Measurements from ENCODE around the gene TOMM6.

Gene TOMM6

DNA sequence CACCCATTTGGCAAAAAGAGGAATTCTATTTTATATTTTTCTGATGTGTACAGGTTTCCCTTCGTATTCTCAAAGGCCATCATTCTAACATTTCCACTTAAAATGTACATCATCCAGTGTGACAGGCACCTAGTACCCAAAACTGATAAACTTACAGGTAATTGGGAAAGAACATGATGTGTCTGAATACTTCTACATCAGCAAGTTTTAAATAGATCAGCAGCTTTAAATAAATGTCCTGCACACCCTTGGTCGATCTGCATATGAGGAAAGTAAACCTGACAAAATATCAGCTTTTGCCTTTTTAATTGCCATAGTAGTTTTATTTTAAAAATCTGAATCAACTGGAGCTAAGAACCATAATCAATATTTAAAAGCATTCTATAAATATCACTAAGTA is 26.5 kb downstream of the TOMM6 start:
- FAIRE-seq = peak; percentile 6
- no peak for TF ChIP-seq POLR2A (IDR thresholded peaks at IDR 0.05; ENCODE audit: low read depth, low read length)
- DNase-seq (ENCODE audit: insufficient read length, low spot score) = no peak

DNA sequence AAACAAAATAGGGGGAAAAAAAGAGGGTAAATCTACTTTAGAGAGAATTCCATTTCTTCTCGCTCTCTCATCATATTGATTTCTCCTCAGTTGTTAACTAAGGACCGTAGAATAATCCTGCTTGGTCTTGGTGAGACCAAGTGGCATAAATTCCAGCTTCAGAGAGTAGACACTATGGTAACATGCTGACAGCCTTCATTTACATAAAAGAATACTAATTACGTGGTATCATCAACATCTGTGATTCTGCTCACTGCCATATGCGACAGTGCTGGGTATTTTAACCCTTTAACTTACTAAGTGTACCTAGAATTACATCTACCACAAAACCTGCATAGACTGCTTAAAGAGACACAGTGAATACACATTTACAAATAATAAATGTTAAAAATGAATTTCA is 27.1 kb downstream of the TOMM6 start:
- FAIRE-seq = no peak
- no peak for TF ChIP-seq POLR2A (IDR thresholded peaks at IDR 0.05; ENCODE audit: low read depth, low read length)
- DNase-seq (ENCODE audit: insufficient read length, low spot score) = no peak

DNA sequence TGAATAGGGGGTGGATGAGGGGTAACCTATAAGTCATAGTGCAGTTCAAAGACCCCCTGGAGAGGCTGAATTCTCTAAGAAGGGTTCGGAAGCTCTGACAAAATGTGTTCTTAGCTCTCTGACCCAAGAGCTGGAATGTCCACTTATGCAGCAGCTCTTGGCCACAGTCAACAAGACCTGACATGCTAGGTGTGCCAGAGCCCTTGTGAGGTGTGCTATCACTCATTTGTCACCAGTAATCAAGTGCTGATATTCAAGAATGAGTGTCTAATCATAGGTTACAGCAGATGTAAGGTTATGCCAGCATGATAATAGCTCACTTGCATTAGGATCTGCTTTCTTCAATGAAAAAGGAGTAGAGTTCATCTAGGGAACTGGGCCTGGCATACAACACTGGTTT is 28.1 kb downstream of the TOMM6 start:
- no peak for TF ChIP-seq POLR2A (IDR thresholded peaks at IDR 0.05; ENCODE audit: low read depth, low read length)
- FAIRE-seq = no peak
- DNase-seq (ENCODE audit: insufficient read length, low spot score) = no peak

DNA sequence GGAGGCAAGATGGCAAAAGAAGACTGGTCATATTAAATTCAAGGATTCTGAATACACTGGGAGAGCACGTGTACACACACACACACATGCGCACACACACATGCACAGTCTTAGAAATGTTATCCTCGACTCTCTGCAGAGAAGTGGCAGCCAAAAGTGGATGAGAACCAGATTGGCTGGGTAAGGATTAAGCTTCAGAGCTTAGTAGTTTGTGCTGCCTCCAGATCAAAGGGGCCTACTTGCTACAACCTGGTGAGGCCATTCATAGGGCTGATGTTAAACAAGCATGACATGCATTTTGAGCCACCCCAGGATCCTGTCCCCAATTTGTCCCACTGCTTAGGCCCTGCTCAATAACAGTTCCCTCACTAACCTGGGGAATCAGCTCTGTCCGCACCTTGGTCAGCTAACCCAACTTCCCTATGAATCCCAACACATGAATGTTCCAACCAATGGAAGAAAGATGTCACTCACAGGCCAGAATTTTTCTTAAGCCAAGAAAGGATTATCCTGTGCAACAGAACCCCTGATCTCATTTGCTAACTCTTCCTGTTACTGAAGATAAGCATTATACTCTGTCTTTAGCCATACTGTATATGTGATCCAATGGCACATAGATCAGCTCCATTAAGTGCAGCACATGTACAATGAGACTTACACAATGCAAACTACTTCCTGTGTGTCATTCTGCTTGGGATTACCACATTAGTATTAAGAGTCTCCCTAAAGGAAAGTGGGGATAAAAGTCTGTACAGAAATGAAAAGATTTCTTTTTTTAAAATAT is 31.0 kb downstream of the TOMM6 start:
- FAIRE-seq (no peak), DNase-seq (ENCODE audit: insufficient read length, low spot score) (no peak)
- no peak for TF ChIP-seq POLR2A (IDR thresholded peaks at IDR 0.05; ENCODE audit: low read depth, low read length)

DNA sequence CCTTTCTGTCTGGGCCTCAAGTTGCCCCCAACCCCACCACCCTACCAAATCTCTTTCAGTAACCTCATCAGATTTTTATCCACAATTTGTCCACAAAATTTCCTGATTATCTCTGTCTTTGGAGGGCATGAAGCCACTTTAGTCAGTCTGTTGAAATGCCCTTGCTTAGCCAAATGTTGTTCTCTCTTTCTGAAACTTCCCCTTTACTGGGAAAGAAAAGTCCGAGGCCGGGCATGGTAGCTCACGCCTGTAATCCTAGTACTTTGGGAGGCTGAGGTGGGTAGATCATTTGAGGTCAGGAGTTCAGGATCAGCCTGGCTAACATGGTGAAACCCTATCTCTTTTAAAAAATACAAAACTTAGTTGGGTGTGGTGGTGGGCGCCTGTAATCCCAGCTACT is 33.8 kb downstream of the TOMM6 start:
- no peak for FAIRE-seq
- no peak for TF ChIP-seq POLR2A (IDR thresholded peaks at IDR 0.05; ENCODE audit: low read depth, low read length)
- DNase-seq (ENCODE audit: insufficient read length, low spot score) = no peak

DNA sequence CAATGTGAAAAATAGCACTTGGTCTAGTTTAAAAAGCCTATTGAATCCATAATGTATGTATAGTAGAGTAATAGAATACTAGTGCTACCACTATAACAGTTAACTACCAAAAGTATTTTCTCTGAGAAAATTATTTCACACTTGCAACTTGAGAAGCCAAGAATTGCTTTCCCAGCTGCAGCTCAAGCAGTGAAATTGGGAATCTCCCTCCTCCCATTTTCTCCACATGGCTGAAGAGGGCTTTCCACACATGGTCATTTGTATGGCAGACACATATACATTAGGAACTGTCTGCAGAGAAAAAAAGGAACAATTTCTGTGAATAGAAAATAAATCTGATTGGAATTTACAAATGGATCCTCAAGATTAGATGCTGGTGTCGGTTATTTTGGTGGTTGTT is 34.5 kb downstream of the TOMM6 start:
- FAIRE-seq = no peak
- DNase-seq (ENCODE audit: insufficient read length, low spot score) = no peak
- TF ChIP-seq POLR2A (IDR thresholded peaks at IDR 0.05; ENCODE audit: low read depth, low read length) = no peak

DNA sequence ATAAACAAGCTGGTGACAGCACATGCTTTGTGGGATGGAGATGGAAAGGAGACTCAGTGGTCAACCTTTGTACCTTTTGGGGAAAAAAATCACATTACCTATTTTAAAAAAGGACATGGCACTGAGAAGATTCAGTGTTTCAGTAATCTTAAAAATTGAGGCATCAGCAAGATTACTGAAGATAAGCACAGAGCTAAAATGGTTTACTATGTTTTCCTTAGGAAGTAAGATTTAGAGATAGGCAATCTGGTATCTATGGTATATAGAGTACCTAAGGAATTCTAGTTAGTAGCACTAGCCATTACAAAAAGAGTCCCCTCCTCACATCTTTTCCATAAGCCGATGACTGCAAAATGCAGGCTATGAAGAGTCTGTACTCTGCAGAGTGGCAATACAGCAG is 35.7 kb downstream of the TOMM6 start:
- no peak for FAIRE-seq

DNA sequence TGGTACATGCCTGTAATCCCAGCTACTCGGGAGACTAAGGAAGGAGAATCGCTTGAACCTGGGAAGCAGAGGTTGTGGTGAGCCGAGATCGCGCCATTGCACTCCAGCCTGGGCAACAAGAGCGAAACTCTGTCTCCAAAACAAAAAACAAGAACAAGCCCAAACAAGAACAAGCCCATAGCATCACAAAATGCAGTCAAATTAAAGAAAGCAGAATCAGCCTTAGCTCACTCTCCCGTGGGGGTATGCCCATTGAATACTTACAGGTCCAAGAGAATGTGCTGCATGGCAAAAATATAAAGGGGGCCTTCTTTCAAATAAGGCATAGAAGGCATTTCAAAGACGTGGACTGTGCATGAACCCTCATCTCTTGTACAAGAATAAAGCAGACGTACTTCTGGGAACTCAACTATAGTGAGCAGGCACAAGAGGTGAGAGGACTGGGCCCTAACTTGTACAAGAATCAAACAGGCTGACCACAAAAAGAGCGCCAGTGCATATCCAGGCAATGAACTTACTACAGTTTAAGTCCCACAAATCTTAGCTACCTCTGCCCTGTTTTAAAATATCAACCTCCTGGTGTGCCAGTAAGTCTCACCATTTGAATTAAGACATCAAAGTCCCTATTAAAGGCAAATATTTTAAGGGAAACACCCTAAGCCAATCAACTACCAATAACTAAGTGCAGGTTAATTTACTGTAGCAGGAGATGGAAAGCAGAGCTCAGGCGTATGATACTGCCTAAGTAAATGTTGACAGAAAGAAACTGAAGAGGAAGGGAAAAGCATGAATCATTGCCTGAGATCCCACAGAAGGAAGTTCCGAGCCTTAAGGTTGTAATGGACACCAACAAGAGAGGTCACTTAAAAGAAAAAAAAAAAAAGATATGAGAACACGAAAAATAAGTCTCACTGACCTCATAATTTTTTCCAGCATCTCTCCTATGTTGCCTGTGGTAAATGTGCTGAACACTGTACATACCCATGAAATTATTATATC is 37.4 kb downstream of the TOMM6 start:
- no peak for TF ChIP-seq POLR2A (IDR thresholded peaks at IDR 0.05; ENCODE audit: low read depth, low read length)
- peak; percentile 19 for DNase-seq (ENCODE audit: insufficient read length, low spot score)
- peak; percentile 75 for FAIRE-seq

More for the DNA sequence above, 35.7 kb downstream of the TOMM6 start:
- no peak for DNase-seq (ENCODE audit: insufficient read length, low spot score)
- TF ChIP-seq POLR2A (IDR thresholded peaks at IDR 0.05; ENCODE audit: low read depth, low read length) = no peak

DNA sequence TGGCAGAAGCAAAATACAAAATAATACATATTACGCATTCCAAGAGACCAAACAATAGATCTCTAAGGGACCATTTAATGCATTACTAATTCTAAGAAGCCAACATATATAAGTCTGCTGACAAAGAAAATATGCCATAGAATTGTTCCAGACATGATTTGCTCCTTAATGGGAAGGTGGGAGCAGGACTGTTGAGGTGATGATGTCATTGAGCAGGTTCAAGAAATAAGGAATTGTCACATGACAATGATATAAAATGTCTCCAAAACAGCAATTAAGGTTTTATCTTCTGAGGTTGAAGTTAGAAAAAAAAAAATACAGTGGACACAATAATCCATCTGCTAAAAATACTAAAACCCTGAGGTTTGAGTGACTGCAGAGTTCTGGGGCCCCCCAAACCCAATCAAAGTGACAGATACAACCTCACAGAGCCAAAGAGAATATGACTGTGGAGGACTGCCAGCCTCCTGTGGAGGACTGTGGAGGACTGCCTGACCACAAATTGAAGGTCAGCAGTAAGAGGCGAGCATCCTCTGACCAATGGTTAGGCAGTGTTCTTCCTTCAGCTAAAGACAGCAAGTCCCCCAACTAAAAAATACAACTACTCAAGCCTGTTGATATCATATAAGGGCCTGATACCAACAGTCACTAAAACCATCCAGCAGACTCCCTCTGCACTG is 39.0 kb downstream of the TOMM6 start:
- no peak for FAIRE-seq
- no peak for TF ChIP-seq POLR2A (IDR thresholded peaks at IDR 0.05; ENCODE audit: low read depth, low read length)
- DNase-seq (ENCODE audit: insufficient read length, low spot score) = no peak

DNA sequence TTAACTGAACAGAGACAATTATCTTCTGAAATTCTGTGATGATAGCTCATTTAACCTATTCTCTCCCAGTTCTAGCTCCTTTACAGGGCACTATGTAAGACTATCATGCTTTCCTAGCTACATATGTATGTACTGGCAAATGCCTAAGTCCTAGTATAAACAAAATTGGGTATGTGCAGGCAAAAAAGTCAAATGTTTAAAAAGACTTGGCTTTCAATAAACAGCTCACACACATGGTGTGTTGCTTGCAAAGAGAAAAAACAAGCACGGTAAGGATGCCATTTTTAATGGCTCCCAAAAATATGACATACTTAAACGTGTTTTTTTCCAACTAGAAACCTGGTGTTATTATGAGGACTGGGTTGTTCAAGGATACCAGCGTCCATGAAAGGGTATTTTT is 44.8 kb downstream of the TOMM6 start:
- DNase-seq (ENCODE audit: insufficient read length, low spot score) (no peak), FAIRE-seq (no peak)
- no peak for TF ChIP-seq POLR2A (IDR thresholded peaks at IDR 0.05; ENCODE audit: low read depth, low read length)

DNA sequence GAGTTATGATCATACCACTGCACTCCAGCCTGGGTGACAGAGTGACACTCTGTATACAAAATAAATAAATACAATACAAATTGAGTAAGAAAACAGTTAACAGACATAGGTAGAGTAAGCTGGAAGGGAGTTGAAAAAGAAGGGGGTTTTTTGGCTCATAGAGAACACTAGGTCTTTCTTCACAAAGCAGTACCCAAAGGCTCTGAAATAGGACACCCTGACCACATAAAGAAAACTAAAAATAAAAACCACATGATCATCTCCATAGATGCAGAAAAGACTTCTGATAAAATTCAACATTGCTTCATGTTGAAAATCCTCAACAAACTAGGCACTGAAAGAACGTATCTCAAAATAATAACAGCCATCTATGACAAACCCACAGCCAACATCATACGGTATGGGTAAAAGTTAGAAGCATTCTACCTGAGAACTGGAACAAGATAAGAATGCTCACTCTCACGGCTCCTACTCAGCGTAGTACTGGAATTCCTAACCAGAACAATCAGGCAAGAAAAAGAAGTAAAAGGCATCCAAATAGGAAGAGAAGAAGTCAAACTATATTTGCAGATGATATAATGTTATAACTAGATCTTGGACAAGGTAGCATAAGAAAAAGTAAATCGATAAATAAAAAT is 48.6 kb downstream of the TOMM6 start:
- DNase-seq (ENCODE audit: insufficient read length, low spot score) (no peak), FAIRE-seq (no peak)
- TF ChIP-seq POLR2A (IDR thresholded peaks at IDR 0.05; ENCODE audit: low read depth, low read length) = no peak

DNA sequence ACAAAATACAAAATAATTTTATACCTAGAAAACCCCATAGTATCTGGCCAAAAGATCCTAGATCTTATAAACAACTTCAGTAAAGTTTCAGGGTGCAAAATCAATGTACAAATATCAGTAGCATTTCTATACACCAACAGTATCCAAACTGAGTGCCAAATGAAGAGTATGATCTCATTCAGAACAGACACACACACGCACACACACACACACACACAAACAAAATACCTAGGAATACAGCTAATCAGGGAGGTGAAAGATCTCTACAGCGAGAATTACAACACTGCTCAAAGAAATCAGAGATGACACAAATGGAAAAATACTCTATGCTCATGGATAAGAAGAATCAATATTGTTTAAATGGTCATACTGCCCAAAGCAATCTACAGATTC is 49.2 kb downstream of the TOMM6 start:
- FAIRE-seq = no peak
- no peak for DNase-seq (ENCODE audit: insufficient read length, low spot score)
- TF ChIP-seq POLR2A (IDR thresholded peaks at IDR 0.05; ENCODE audit: low read depth, low read length) = no peak
